Aortic smooth muscle cell (primary cell): Measurements from ENCODE around the gene ZNF431. TPM values are rescaled to one million over a fixed set of nuclear protein-coding genes. Genes with fewer than 3 reads are reported as not detected.

Experiments used
- total RNA-seq: library from RNA; depleted of rRNA; stranded (reverse); fragments of >200 nt; gene quantifications from 2 replicates; pipeline ENCODE4 v1.2.3, GENCODE V29; 2014

Gene ZNF431
- total RNA-seq: 2.8 and 4.9 TPM in 2 replicates

GRCh38 chr19:21141787-21142464, at the start of gene ZNF431:
Gene ZNF431 (plus strand): TSS chr19:21142040. CDS start chr19:21142184, 144 bp downstream.

Other genes starting within 250 kb of the ZNF431 start
- gene ZNF85, start 218.8 kb upstream of the ZNF431 start, total RNA-seq: 6.9 and 7.1 TPM in 2 replicates
- gene ZNF430, start 121.4 kb upstream of the ZNF431 start, total RNA-seq: 4.5 and 4.9 TPM in 2 replicates
- gene ZNF714, start 59.8 kb upstream of the ZNF431 start, total RNA-seq: 4.1 and 4.9 TPM in 2 replicates
- 6.2 and 7.0 TPM in 2 replicates for gene ZNF708, start 187.4 kb downstream of the ZNF431 start, total RNA-seq
- gene ZNF738, start 217.0 kb downstream of the ZNF431 start, total RNA-seq: 2.7 and 3.2 TPM in 2 replicates